Stimulated activated CD8-positive, alpha-beta memory T cell treated with anti-CD3 and anti-CD28 coated beads, Interleukin-7, amount 100 ng/mL, for 48 hours (primary cell): ENCODE data around the gene SIRT4.
A peak's percentile ranks its signal among the peaks of the same experiment; 100 is the strongest.

Experiments used
- DNase-seq, 2 donors: peaks; one replicate each; pipeline ENCODE4 v3.0.0-alpha.2; 2020; ENCODE audit warnings: low read depth in 1 of 2; ENCODE audit errors: extremely low read depth in 1 of 2

SIRT4 gene

GRCh38 chr12:120278137-120279069 lies 23.7 kb upstream of the SIRT4 start:
- no peak for DNase-seq

- no peak for DNase-seq
Measured at GRCh38 chr12:120283318-120283717, 18.8 kb upstream of the SIRT4 start.

GRCh38 chr12:120284381-120284780 lies 17.7 kb upstream of the SIRT4 start:
- DNase-seq: no peak

GRCh38 chr12:120286768-120287490 lies 15.2 kb upstream of the SIRT4 start:
- DNase-seq: no peak

- DNase-seq: no peak
Measured at GRCh38 chr12:120287491-120287890, 14.6 kb upstream of the SIRT4 start.

- peak in 1 of 2 donors; percentile 5 for DNase-seq
Measured at GRCh38 chr12:120290609-120291305, 11.4 kb upstream of the SIRT4 start.

- DNase-seq: no peak
Measured at GRCh38 chr12:120292411-120292660, 9.8 kb upstream of the SIRT4 start.

- peak; percentile 55 to 82 for DNase-seq
Measured at GRCh38 chr12:120292661-120293531, 9.2 kb upstream of the SIRT4 start, which contains the start of gene RNU4-1. TSS of gene RNU4-1 (minus strand) at chr12:120293237.

- DNase-seq: no peak
Measured at GRCh38 chr12:120314220-120314619, 12.1 kb downstream of the SIRT4 start.

GRCh38 chr12:120316798-120317223 lies 14.7 kb downstream of the SIRT4 start:
- no peak for DNase-seq

- DNase-seq: peak; percentile 99 to 100
Measured at GRCh38 chr12:120317224-120318105, 15.3 kb downstream of the SIRT4 start.

- no peak for DNase-seq
Measured at GRCh38 chr12:120321382-120322202, 19.5 kb downstream of the SIRT4 start.

GRCh38 chr12:120323772-120324171 lies 21.7 kb downstream of the SIRT4 start:
- no peak for DNase-seq

- DNase-seq: no peak
Measured at GRCh38 chr12:120324841-120325417, 22.8 kb downstream of the SIRT4 start.

GRCh38 chr12:120327593-120327992 lies 25.5 kb downstream of the SIRT4 start, which contains the start of gene PLA2G1B:
TSS of gene PLA2G1B (minus strand) at chr12:120327779. CDS start at chr12:120327753, 26 bp downstream.
- no peak for DNase-seq

- no peak for DNase-seq
Measured at GRCh38 chr12:120328228-120328627, 26.1 kb downstream of the SIRT4 start.

GRCh38 chr12:120331390-120331789 lies 29.3 kb downstream of the SIRT4 start:
- DNase-seq: no peak

- no peak for DNase-seq
Measured at GRCh38 chr12:120332041-120332440, 29.9 kb downstream of the SIRT4 start.
